Osteocyte (in vitro differentiated cells): ENCODE data around the gene FBXL5. TPM values are rescaled to one million over a fixed set of nuclear protein-coding genes. Genes with fewer than 3 reads are reported as not detected.

ENCODE experiments used
- DNase-seq: peaks from one replicate; pipeline ENCODE4 v3.0.0; 2021; ENCODE audit warnings: mixed read lengths; ENCODE audit not compliant: unreplicated experiment; ENCODE audit errors: extremely low spot score
- H3K27ac Mint-ChIP-seq: one replicate; pipeline ENCODE4 v1.8.0; 2021; ENCODE audit warnings: mild to moderate bottlenecking, mixed read lengths; ENCODE audit not compliant: unreplicated experiment
- H3K27me3 Mint-ChIP-seq: one replicate; pipeline ENCODE4 v1.8.0; 2021; ENCODE audit warnings: mixed read lengths; ENCODE audit not compliant: unreplicated experiment
- H3K36me3 Mint-ChIP-seq: one replicate; pipeline ENCODE4 v1.8.0; 2021; ENCODE audit warnings: mixed read lengths; ENCODE audit not compliant: unreplicated experiment
- H3K4me1 Mint-ChIP-seq: one replicate; pipeline ENCODE4 v1.8.0; 2021; ENCODE audit warnings: mixed read lengths; ENCODE audit not compliant: unreplicated experiment
- H3K4me3 Mint-ChIP-seq: one replicate; pipeline ENCODE4 v1.8.0; 2021; ENCODE audit warnings: mild to moderate bottlenecking, moderate library complexity, mixed read lengths; ENCODE audit not compliant: unreplicated experiment
- H3K9me3 Mint-ChIP-seq: one replicate; pipeline ENCODE4 v1.8.0; 2021; ENCODE audit warnings: mixed read lengths; ENCODE audit not compliant: unreplicated experiment
- total RNA-seq: library from RNA; stranded (reverse); gene quantifications from 2 replicates; pipeline ENCODE4 v1.2.1, GENCODE V29; 2021
- TF ChIP-seq, protein P1 (sequence below): fragments of 200-600 bp; sonication (generic); IDR thresholded peaks from 2 replicates; pipeline ENCODE4 v1.5.0; 2021; ENCODE audit warnings: antibody characterized with exemption, mild to moderate bottlenecking, moderate library complexity

FBXL5 gene
- total RNA-seq, 1 donor from 2014 or later, result 54.0 TPM

DNA sequence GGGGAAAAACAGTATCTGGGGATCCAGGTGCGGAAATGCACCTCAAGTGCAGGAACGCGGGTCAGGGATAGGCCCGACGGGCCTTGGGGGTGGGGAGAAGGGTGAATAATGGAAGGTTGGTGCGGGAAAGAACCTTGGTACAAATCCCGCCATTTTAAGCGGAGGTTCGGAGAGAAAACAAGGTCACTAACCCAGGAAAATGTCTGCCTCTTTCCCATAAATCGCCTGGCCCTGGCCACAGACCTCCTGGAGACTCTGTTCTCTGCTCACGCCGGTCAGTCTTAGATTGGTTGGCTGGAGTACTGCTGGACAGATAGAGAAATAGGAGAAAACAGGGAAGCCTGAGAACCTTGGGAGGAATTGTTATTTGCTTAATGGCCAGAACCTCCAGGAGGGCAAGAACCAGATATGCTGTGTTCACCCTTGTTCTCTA, 897 bp upstream of the FBXL5 start:
- H3K36me3 Mint-ChIP-seq, result no peaks in the 10 kb centered on the region
- H3K27me3 Mint-ChIP-seq, result no peaks in the 10 kb centered on the region
- H3K9me3 Mint-ChIP-seq, result no peaks in the 10 kb centered on the region
- H3K27ac Mint-ChIP-seq, result peak overlapping the region; percentile 100
- peak overlapping the region; percentile 88 for H3K4me3 Mint-ChIP-seq
- H3K4me1 Mint-ChIP-seq, result peaks cover 61% of the 10 kb centered on the region
- DNase-seq, result no peak
- TF ChIP-seq, protein P1, sequence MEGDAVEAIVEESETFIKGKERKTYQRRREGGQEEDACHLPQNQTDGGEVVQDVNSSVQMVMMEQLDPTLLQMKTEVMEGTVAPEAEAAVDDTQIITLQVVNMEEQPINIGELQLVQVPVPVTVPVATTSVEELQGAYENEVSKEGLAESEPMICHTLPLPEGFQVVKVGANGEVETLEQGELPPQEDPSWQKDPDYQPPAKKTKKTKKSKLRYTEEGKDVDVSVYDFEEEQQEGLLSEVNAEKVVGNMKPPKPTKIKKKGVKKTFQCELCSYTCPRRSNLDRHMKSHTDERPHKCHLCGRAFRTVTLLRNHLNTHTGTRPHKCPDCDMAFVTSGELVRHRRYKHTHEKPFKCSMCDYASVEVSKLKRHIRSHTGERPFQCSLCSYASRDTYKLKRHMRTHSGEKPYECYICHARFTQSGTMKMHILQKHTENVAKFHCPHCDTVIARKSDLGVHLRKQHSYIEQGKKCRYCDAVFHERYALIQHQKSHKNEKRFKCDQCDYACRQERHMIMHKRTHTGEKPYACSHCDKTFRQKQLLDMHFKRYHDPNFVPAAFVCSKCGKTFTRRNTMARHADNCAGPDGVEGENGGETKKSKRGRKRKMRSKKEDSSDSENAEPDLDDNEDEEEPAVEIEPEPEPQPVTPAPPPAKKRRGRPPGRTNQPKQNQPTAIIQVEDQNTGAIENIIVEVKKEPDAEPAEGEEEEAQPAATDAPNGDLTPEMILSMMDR, result no peak

DNA sequence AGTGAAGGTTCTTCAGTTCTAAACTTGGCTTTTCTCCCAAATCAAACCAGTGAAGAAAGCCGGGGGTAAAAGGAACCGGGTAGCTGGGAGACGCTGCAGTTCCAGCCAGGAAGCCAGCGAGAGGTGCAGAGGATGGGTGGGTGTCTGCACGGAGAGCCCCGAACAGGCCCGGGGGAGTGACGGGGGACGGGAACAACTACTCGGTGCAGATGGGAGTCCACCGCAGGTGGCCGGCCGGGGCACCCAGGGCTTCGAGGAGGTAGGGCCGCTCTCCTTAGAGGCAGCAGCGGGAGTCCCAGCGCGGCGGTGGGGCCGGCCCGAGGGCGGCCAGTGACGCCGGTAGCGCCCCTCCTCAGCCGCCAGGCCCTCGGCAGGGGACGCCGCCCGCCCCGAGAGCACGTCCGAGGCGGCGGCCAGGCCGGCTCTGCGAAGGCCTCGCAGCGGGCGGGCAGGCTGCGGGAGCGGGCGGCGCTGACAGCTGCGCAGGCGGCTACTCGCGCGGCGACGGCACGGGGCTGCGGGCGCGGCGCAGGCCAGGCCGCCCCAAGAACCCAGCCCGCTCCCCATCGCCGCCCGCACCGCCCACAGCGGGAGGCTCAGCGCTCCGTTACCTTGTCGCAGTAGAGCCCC, 449 bp downstream of the FBXL5 start:
- TF ChIP-seq, protein P1, result no peak
- Mint-ChIP-seq H3K27ac (peak overlapping the region; percentile 100), H3K27me3 (no peaks in the 10 kb centered on the region), H3K4me1 (peaks cover 65% of the 10 kb centered on the region), H3K4me3 (peak overlapping the region; percentile 96), H3K36me3 (no peaks in the 10 kb centered on the region), H3K9me3 (no peaks in the 10 kb centered on the region)
- DNase-seq, result no peak

DNA sequence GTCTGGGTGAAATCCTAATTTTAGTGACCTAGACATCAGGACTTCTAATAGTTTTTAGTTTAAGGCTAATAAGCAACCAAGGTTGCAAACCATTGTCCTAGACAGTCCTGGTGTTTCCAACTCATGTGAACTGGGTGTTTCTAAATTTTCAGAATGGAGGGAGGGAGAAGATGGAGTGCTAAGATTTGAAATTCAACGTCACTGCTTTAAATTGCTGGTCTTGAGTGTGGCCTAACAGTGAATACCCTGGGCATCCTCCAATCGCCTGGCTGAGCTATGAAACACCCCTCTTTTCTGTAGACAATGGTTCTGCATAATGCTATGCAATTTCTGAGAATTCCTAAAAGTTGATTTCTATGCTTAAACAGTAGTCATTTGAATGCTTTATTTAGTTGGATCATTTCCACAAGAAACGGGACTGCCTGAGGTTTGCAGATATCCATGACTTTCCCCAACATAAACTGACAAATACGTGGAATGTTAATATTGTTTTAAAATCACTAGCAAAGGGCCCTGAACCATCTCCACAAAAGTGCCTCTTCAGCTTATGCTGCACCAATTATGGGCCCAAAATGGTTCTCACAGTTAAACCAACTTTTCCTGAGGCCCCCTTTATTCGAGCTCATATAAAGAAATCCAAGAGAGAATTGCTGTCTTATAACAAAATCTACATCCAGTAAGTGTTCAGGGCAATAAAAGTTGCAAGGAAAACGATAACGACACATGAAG, 1.1 kb downstream of the FBXL5 start:
- H3K27me3 Mint-ChIP-seq, result no peaks in the 10 kb centered on the region
- H3K4me3 Mint-ChIP-seq, result peak overlapping the region; percentile 96
- H3K9me3 Mint-ChIP-seq, result no peaks in the 10 kb centered on the region
- TF ChIP-seq, protein P1, result no peak
- no peaks in the 10 kb centered on the region for H3K36me3 Mint-ChIP-seq
- H3K27ac Mint-ChIP-seq, result peak overlapping the region; percentile 97
- H3K4me1 Mint-ChIP-seq, result peaks cover 66% of the 10 kb centered on the region
- no peak for DNase-seq

DNA sequence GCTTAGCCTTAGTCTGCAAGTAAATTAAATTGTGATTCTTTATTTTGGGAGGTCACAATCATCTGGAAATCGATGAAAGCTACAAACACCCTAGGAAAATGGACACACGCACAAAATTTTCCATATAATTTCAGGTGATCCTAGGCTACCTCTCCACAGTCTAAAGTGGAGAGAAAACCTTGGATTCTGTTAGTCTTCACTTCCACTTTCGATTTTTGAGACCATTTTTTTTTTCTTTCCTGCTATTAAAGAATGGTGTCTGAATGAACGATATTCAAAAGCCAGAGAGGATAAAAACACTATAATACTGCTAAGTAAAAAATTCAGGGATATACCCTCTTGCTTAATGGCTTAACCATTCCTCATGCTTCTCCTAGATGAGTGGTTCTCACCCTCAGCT, 1.7 kb downstream of the FBXL5 start:
- Mint-ChIP-seq H3K9me3 (no peaks in the 10 kb centered on the region), H3K27me3 (no peaks in the 10 kb centered on the region), H3K4me3 (peak overlapping the region; percentile 96), H3K4me1 (peaks cover 71% of the 10 kb centered on the region), H3K36me3 (no peaks in the 10 kb centered on the region), H3K27ac (peak overlapping the region; percentile 97)
- DNase-seq, result no peak
- TF ChIP-seq, protein P1, result no peak

DNA sequence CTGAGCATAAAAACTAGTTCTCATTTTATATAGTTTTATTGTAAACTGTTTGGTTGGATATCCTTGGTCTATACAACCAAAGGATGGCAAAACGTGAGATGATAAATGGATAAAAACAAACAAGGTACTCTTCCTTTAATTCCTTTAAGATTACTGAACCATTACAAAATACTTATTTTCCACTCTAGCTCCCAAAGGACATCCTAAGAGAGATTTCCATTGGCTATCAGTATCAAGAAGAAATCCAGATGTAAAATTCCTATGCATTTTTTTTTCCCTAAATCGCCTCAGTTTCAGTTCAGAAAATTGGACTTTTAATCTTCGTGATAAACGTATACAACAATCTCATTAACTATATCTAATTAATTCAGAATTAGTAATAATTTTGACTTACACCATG, 2.3 kb downstream of the FBXL5 start:
- Mint-ChIP-seq H3K36me3 (no peaks in the 10 kb centered on the region), H3K9me3 (no peaks in the 10 kb centered on the region), H3K27me3 (no peaks in the 10 kb centered on the region), H3K4me3 (peak overlapping the region; percentile 96), H3K4me1 (peaks cover 72% of the 10 kb centered on the region), H3K27ac (peak overlapping the region; percentile 97)
- TF ChIP-seq, protein P1, result no peak
- DNase-seq, result no peak
